Activated CD4-positive, alpha-beta T cell treated with anti-CD3 and anti-CD28 coated beads, Interleukin-2, amount 10 ng/mL, durations not matched to agents 7 days and 5 days (primary cell): ENCODE data around the gene DDC. TPM values are rescaled to one million over a fixed set of nuclear protein-coding genes. Genes with fewer than 3 reads are reported as not detected.

Experiments used
- CTCF ChIA-PET: fragments of 350-600 bp; sonication (Branson Sonifier 250); formaldehyde crosslinking; loops from one replicate; lab custom pipeline; 2021; ENCODE audit warnings: antibody characterized with exemption; lab: Charles Lee
- POLR2A ChIA-PET: fragments of 350-600 bp; sonication (Branson Sonifier 250); formaldehyde crosslinking; loops from one replicate; lab custom pipeline; 2021; ENCODE audit warnings: antibody characterized with exemption; lab: Charles Lee
- DNase-seq: peaks from one replicate; pipeline ENCODE4 v3.0.0-alpha.2; 2020
- H3K27ac Mint-ChIP-seq: one replicate; pipeline ENCODE4 v1.8.0; 2021; ENCODE audit warnings: mild to moderate bottlenecking, moderate library complexity, mixed read lengths
- H3K27me3 Mint-ChIP-seq: one replicate; pipeline ENCODE4 v1.8.0; 2021; ENCODE audit warnings: mixed read lengths
- H3K36me3 Mint-ChIP-seq: one replicate; pipeline ENCODE4 v1.8.0; 2021; ENCODE audit warnings: low read depth, mixed read lengths
- H3K4me1 Mint-ChIP-seq: one replicate; pipeline ENCODE4 v1.8.0; 2021; ENCODE audit warnings: mixed read lengths
- H3K4me3 Mint-ChIP-seq: one replicate; pipeline ENCODE4 v1.8.0; 2021; ENCODE audit warnings: mild to moderate bottlenecking, moderate library complexity, mixed read lengths
- H3K9me3 Mint-ChIP-seq: one replicate; pipeline ENCODE4 v1.8.0; 2021; ENCODE audit warnings: mixed read lengths
- total RNA-seq, 2 experiments: library from RNA; stranded (reverse); gene quantifications; one replicate each; pipeline ENCODE4 v1.2.3, GENCODE V29; 2021

The DDC gene
- total RNA-seq, 2 experiments from 2014 or later: not detected

- Mint-ChIP-seq H3K36me3 (no peaks in the 10 kb centered on the region), H3K4me3 (no peak overlapping the region), H3K4me1 (no peaks in the 10 kb centered on the region), H3K27ac (no peak overlapping the region), H3K9me3 (no peaks in the 10 kb centered on the region), H3K27me3 (peaks cover 27% of the 10 kb centered on the region)
- CTCF ChIA-PET: interaction anchor here (1.4 to 2.2 kb wide), 2 partner anchors 9 to 23 kb away, joined by 3 to 9 read pairs; no protein-coding TSS in a partner anchor
- POLR2A ChIA-PET: no interaction called here
- DNase-seq: no peak
Measured at GRCh38 chr7:50497968-50498367, 67.2 kb downstream of the DDC start.

- POLR2A ChIA-PET: no interaction called here
- DNase-seq: no peak
Measured at GRCh38 chr7:50497068-50497642, 68.0 kb downstream of the DDC start.

GRCh38 chr7:50496569-50496968 is 68.6 kb downstream of the DDC start:
- ChIA-PET POLR2A (no interaction called here), CTCF (interaction anchor here (0.6 kb wide), 1 partner anchor 688 kb away, joined by 3 read pairs; no protein-coding TSS in a partner anchor)
- peaks cover 30% of the 10 kb centered on the region for H3K27me3 Mint-ChIP-seq
- H3K27ac Mint-ChIP-seq: no peak overlapping the region
- no peaks in the 10 kb centered on the region for H3K9me3 Mint-ChIP-seq
- DNase-seq: no peak
- H3K4me3 Mint-ChIP-seq: no peak overlapping the region
- H3K4me1 Mint-ChIP-seq: no peaks in the 10 kb centered on the region
- H3K36me3 Mint-ChIP-seq: no peaks in the 10 kb centered on the region

More at GRCh38 chr7:50497068-50497642, 68.0 kb downstream of the DDC start:
- CTCF ChIA-PET: interaction anchor here (1.4 to 2.2 kb wide), 2 partner anchors 8 to 22 kb away, joined by 3 to 9 read pairs; no protein-coding TSS in a partner anchor
- Mint-ChIP-seq H3K4me1 (no peaks in the 10 kb centered on the region), H3K27me3 (peaks cover 27% of the 10 kb centered on the region), H3K9me3 (no peaks in the 10 kb centered on the region), H3K27ac (no peak overlapping the region), H3K4me3 (no peak overlapping the region), H3K36me3 (no peaks in the 10 kb centered on the region)

- Mint-ChIP-seq H3K4me3 (no peak overlapping the region), H3K36me3 (no peaks in the 10 kb centered on the region), H3K27me3 (peaks cover 34% of the 10 kb centered on the region), H3K27ac (no peak overlapping the region), H3K9me3 (no peaks in the 10 kb centered on the region), H3K4me1 (no peaks in the 10 kb centered on the region)
- ChIA-PET CTCF (interaction anchor here (0.6 kb wide), 1 partner anchor 689 kb away, joined by 3 read pairs; no protein-coding TSS in a partner anchor), POLR2A (no interaction called here)
- DNase-seq: no peak
Measured at GRCh38 chr7:50495746-50496145, 69.5 kb downstream of the DDC start.

DNA sequence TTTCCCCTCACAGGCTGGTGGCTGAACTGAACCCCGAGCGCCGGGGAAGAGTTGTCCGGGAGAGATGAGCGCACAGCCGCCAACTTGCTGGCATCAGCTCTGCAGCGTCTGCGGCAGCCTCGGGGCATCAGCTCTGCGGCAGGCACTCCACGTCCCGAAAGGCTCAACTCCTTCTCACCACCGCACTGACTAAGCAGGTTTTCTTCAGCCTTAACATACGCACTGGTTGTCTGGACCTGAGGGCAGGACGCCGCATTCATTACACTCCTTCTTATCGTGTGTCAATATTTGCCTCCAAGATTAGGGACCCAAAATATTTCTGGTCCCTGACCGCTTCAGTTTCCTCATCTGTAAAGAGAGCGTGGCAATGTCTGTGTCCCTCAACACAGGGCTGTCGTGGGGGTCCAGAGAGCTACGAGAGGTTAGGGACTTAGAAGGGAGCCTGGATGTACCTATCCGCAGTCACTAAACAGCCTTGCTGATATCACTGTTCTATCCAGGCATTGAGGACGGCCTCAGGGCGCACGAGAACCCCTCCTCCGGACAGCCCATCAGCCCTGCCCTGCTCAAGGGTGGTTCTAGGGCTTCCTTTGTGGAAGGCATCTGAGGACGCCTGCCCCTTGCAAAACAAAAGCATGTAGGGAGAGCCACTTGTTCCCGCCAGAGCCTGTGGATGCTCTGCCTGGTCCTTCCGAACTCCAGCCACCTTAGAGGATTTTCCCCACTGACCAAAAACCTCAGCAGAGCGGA is 72.3 kb downstream of the DDC start:
- ChIA-PET POLR2A (interaction anchor here (0.6 kb wide), 1 partner anchor 90 kb away, joined by 3 read pairs; no protein-coding TSS in a partner anchor), CTCF (no interaction called here)
- H3K27me3 Mint-ChIP-seq: peaks cover 25% of the 10 kb centered on the region
- H3K9me3 Mint-ChIP-seq: no peaks in the 10 kb centered on the region
- no peak overlapping the region for H3K4me3 Mint-ChIP-seq
- DNase-seq: no peak
- no peaks in the 10 kb centered on the region for H3K36me3 Mint-ChIP-seq
- no peak overlapping the region for H3K27ac Mint-ChIP-seq
- no peaks in the 10 kb centered on the region for H3K4me1 Mint-ChIP-seq

DNA sequence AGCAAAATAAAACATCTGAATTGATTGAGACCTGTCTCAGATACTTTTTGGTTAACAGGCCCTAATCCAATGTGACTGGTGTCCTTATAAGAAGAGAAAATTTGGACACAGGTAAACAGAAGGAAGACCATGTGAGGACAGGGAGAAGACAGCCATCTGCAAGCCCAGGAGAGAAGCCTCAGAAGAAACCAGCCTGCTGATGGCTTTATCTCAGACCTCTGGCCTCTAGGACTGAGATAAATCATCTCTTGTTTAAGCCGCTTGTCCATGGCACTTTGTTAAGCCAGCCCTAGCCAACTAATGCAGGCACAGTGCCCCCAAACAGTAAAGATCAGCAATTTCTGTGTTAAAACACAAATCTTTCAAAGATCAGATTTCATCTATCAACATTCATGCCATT is 73.3 kb downstream of the DDC start:
- ChIA-PET POLR2A (no interaction called here), CTCF (interaction anchor here (1.3 kb wide), 1 partner anchor 17 kb away, joined by 3 read pairs; no protein-coding TSS in a partner anchor)
- Mint-ChIP-seq H3K4me3 (no peak overlapping the region), H3K27me3 (peaks cover 17% of the 10 kb centered on the region), H3K36me3 (no peaks in the 10 kb centered on the region), H3K9me3 (no peaks in the 10 kb centered on the region), H3K27ac (no peak overlapping the region), H3K4me1 (no peaks in the 10 kb centered on the region)
- DNase-seq: no peak

- ChIA-PET CTCF (interaction anchor here (0.8 to 1.3 kb wide), 2 partner anchors 17 to 422 kb away, joined by 3 read pairs; no protein-coding TSS in a partner anchor), POLR2A (no interaction called here)
- Mint-ChIP-seq H3K9me3 (no peaks in the 10 kb centered on the region), H3K27me3 (peaks cover 20% of the 10 kb centered on the region), H3K4me3 (no peak overlapping the region), H3K36me3 (no peaks in the 10 kb centered on the region), H3K27ac (no peak overlapping the region), H3K4me1 (no peaks in the 10 kb centered on the region)
- no peak for DNase-seq
Measured at GRCh38 chr7:50491209-50491608, 74.0 kb downstream of the DDC start.

DNA sequence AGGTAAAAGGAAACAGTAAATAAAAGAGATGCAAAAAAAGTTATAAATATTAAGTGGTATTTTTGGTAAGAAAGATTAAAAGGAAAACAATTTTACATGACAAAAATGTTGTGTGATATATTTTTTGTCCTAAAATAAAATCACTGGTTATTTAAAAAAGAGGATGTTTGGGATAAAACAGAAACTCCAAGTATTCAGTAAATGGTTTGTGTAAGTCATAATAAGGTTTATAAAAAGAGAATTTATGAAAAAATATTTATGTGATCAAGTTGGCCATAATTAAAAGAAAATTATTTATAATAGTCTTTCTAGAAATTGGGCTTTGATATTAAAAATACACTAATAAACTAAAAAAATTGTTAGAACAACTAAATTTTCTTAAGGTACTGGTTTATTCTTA is 76.8 kb downstream of the DDC start:
- CTCF ChIA-PET: interaction anchor here (1.1 kb wide), 1 partner anchor 9 kb away, joined by 3 read pairs; no protein-coding TSS in a partner anchor
- POLR2A ChIA-PET: no interaction called here

GRCh38 chr7:50486512-50486911 is 78.7 kb downstream of the DDC start:
- POLR2A ChIA-PET: no interaction called here
- H3K4me3 Mint-ChIP-seq: no peak overlapping the region
- H3K4me1 Mint-ChIP-seq: no peaks in the 10 kb centered on the region
- DNase-seq: no peak
- CTCF ChIA-PET: interaction anchor here (0.7 to 1.1 kb wide), 2 partner anchors 18 kb away, joined by 3 to 4 read pairs; no protein-coding TSS in a partner anchor
- H3K9me3 Mint-ChIP-seq: no peaks in the 10 kb centered on the region
- no peak overlapping the region for H3K27ac Mint-ChIP-seq
- H3K36me3 Mint-ChIP-seq: no peaks in the 10 kb centered on the region
- H3K27me3 Mint-ChIP-seq: peaks cover 19% of the 10 kb centered on the region

More for the DNA sequence above, 76.8 kb downstream of the DDC start:
- H3K4me3 Mint-ChIP-seq: no peak overlapping the region
- no peak overlapping the region for H3K27ac Mint-ChIP-seq
- H3K27me3 Mint-ChIP-seq: peaks cover 20% of the 10 kb centered on the region
- no peak for DNase-seq
- H3K36me3 Mint-ChIP-seq: no peaks in the 10 kb centered on the region
- H3K4me1 Mint-ChIP-seq: no peaks in the 10 kb centered on the region
- no peaks in the 10 kb centered on the region for H3K9me3 Mint-ChIP-seq

- Mint-ChIP-seq H3K36me3 (no peaks in the 10 kb centered on the region), H3K27ac (no peak overlapping the region), H3K27me3 (peaks cover 14% of the 10 kb centered on the region), H3K4me3 (no peak overlapping the region), H3K4me1 (no peaks in the 10 kb centered on the region), H3K9me3 (no peaks in the 10 kb centered on the region)
- ChIA-PET POLR2A (no interaction called here), CTCF (interaction anchor here (0.7 kb wide), 1 partner anchor 9 kb away, joined by 3 read pairs; no protein-coding TSS in a partner anchor)
- no peak for DNase-seq
Measured at GRCh38 chr7:50481867-50482266, 83.3 kb downstream of the DDC start.

- DNase-seq: no peak
- H3K36me3 Mint-ChIP-seq: no peaks in the 10 kb centered on the region
- no peaks in the 10 kb centered on the region for H3K9me3 Mint-ChIP-seq
- POLR2A ChIA-PET: no interaction called here
- H3K4me1 Mint-ChIP-seq: no peaks in the 10 kb centered on the region
- H3K27me3 Mint-ChIP-seq: peaks cover 10% of the 10 kb centered on the region
- no peak overlapping the region for H3K27ac Mint-ChIP-seq
- CTCF ChIA-PET: interaction anchor here (0.7 kb wide), 2 partner anchors 13 to 661 kb away, joined by 3 read pairs; no protein-coding TSS in a partner anchor
- no peak overlapping the region for H3K4me3 Mint-ChIP-seq
Measured at GRCh38 chr7:50480797-50481196, 84.4 kb downstream of the DDC start.

- Mint-ChIP-seq H3K36me3 (no peaks in the 10 kb centered on the region), H3K27me3 (peaks cover 10% of the 10 kb centered on the region), H3K27ac (no peak overlapping the region), H3K9me3 (no peaks in the 10 kb centered on the region), H3K4me3 (no peak overlapping the region), H3K4me1 (no peaks in the 10 kb centered on the region)
- DNase-seq: no peak
- CTCF ChIA-PET: interaction anchor here (1.1 kb wide), 1 partner anchor 12 kb away, joined by 4 read pairs; no protein-coding TSS in a partner anchor
- POLR2A ChIA-PET: no interaction called here
Measured at GRCh38 chr7:50479743-50480517, 85.3 kb downstream of the DDC start.
